Stomach (tissue), 4 donors: ENCODE measurements around the gene ZNF418.

ENCODE experiments used
- EP300 ChIP-seq: sonication (generic); formaldehyde crosslinking; IDR thresholded peaks from one replicate; pipeline ENCODE4 v1.6.1; 2017; ENCODE audit warnings: antibody characterized with exemption
- POLR2A ChIP-seq, 4 donors: fragments of 450-650 bp; IDR thresholded peaks; one replicate each; pipeline ENCODE4 v1.6.1; 2016; ENCODE audit warnings: antibody characterized with exemption in 4 of 4, control low read depth in 2 of 4, mild to moderate bottlenecking in 1 of 4, moderate library complexity in 1 of 4
- POLR2AphosphoS5 ChIP-seq, 3 donors: sonication (generic); formaldehyde crosslinking; IDR thresholded peaks; one replicate each; pipeline ENCODE4 v1.6.1; 2016; ENCODE audit warnings: antibody characterized with exemption in 3 of 3
- TF ChIP-seq, protein P1 (sequence below), 7 experiments: fragments of 450-650 bp in 4 of 7; fragments of 200-600 bp in 3 of 7; sonication (generic) in 3 of 7; IDR thresholded peaks; one replicate each; pipeline ENCODE4 v1.5.1; 2016 to 2019; ENCODE audit warnings: antibody characterized with exemption in 7 of 7, control low read depth in 2 of 7, mild to moderate bottlenecking in 1 of 7

DNA sequence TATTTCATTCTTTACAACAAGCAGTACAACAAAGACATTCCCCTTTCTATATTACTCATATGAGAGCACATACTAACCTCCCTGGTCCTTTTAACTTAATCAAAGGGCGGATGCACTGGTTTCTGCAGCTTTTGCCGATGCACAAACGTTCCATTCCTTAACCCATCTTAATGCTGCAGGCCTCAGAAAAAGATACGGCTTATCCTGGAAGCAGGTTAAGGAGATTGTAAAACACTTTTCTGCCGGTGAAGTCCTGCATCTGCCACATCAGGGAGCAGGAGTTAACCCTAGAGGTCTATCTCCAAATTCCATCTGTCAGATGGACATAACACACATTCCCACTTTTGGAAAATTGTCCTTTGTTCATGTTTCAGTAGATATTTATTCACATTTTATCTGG is 34.9 kb downstream of the ZNF418 start:
- TF ChIP-seq, protein P1, sequence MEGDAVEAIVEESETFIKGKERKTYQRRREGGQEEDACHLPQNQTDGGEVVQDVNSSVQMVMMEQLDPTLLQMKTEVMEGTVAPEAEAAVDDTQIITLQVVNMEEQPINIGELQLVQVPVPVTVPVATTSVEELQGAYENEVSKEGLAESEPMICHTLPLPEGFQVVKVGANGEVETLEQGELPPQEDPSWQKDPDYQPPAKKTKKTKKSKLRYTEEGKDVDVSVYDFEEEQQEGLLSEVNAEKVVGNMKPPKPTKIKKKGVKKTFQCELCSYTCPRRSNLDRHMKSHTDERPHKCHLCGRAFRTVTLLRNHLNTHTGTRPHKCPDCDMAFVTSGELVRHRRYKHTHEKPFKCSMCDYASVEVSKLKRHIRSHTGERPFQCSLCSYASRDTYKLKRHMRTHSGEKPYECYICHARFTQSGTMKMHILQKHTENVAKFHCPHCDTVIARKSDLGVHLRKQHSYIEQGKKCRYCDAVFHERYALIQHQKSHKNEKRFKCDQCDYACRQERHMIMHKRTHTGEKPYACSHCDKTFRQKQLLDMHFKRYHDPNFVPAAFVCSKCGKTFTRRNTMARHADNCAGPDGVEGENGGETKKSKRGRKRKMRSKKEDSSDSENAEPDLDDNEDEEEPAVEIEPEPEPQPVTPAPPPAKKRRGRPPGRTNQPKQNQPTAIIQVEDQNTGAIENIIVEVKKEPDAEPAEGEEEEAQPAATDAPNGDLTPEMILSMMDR (IDR thresholded peaks at IDR 0.05), result no peak
- TF ChIP-seq POLR2A (IDR thresholded peaks at IDR 0.05), result no peak
- no peak for TF ChIP-seq POLR2AphosphoS5 (IDR thresholded peaks at IDR 0.05)
- TF ChIP-seq EP300, result no peak
